H9 (cell line): ENCODE results near the gene SLC39A10. TPM values are rescaled to one million over a fixed set of nuclear protein-coding genes. Genes with fewer than 3 reads are reported as not detected.

Experiments used
- DNase-seq: peaks from one replicate; pipeline ENCODE4 v3.0.0-alpha.2; 2017
- H2AFZ ChIP-seq: one replicate; pipeline ENCODE4 v1.6.1; 2013; ENCODE audit warnings: mild to moderate bottlenecking, low read length, control low read depth, moderate library complexity
- H2AK5ac ChIP-seq: 2 replicates; pipeline ENCODE4 v1.6.1; 2013; ENCODE audit warnings: low read length, control low read depth, mixed read lengths; ENCODE audit not compliant: insufficient read length
- H2BK120ac ChIP-seq: one replicate; pipeline ENCODE4 v1.6.1; 2013; ENCODE audit warnings: low read depth, mild to moderate bottlenecking, low read length, control low read depth, inconsistent platforms; ENCODE audit not compliant: poor library complexity, severe bottlenecking
- H2BK12ac ChIP-seq: 2 replicates; pipeline ENCODE4 v1.6.1; 2013; ENCODE audit warnings: low read length, control low read depth, mixed read lengths, low read depth; ENCODE audit not compliant: insufficient read length
- H2BK15ac ChIP-seq: 2 replicates; pipeline ENCODE4 v1.6.1; 2013; ENCODE audit warnings: low read depth, low read length, control low read depth
- H2BK20ac ChIP-seq: one replicate; pipeline ENCODE4 v1.6.1; 2013; ENCODE audit warnings: low read depth, mild to moderate bottlenecking, low read length, control low read depth, inconsistent platforms; ENCODE audit not compliant: poor library complexity, severe bottlenecking
- H2BK5ac ChIP-seq: 2 replicates; pipeline ENCODE4 v1.6.1; 2013; ENCODE audit warnings: low read length, control low read depth, mixed read lengths; ENCODE audit not compliant: insufficient read length
- H3K14ac ChIP-seq: 2 replicates; pipeline ENCODE4 v1.6.1; 2013; ENCODE audit warnings: low read length, control low read depth; ENCODE audit not compliant: insufficient read depth
- H3K18ac ChIP-seq: 2 replicates; pipeline ENCODE4 v1.6.1; 2013; ENCODE audit warnings: low read depth, mild to moderate bottlenecking, mixed read lengths, low read length, control low read depth; ENCODE audit not compliant: insufficient read length
- H3K23ac ChIP-seq: 2 replicates; pipeline ENCODE4 v1.6.1; 2013; ENCODE audit warnings: low read length, control low read depth, mixed read lengths, low read depth; ENCODE audit not compliant: insufficient read length
- H3K23me2 ChIP-seq: 2 replicates; pipeline ENCODE4 v1.6.1; 2013; ENCODE audit warnings: low read depth, mild to moderate bottlenecking, mixed read lengths, low read length, control low read depth; ENCODE audit not compliant: insufficient read length, poor library complexity, severe bottlenecking
- H3K27ac ChIP-seq: 2 replicates; pipeline ENCODE4 v1.5.1; 2013; ENCODE audit warnings: low read length, control low read depth, mixed read lengths, low read depth; ENCODE audit not compliant: insufficient read length
- H3K27me3 ChIP-seq: 2 replicates; pipeline ENCODE4 v1.6.1; 2013; ENCODE audit warnings: low read length, control low read depth, inconsistent platforms; ENCODE audit not compliant: insufficient read depth
- H3K4ac ChIP-seq: 2 replicates; pipeline ENCODE4 v1.6.1; 2013; ENCODE audit warnings: low read depth, mild to moderate bottlenecking, control low read depth, inconsistent platforms, low read length, moderate library complexity
- H3K4me1 ChIP-seq: 2 replicates; pipeline ENCODE4 v1.6.1; 2013; ENCODE audit warnings: low read length, control low read depth, inconsistent platforms; ENCODE audit not compliant: insufficient read depth
- H3K4me2 ChIP-seq: 2 replicates; pipeline ENCODE4 v1.6.1; 2013; ENCODE audit warnings: low read length, control low read depth, mixed read lengths; ENCODE audit not compliant: insufficient read length, insufficient read depth
- H3K56ac ChIP-seq: 2 replicates; pipeline ENCODE4 v1.6.1; 2013; ENCODE audit warnings: low read depth, mild to moderate bottlenecking, mixed read lengths, low read length, control low read depth; ENCODE audit not compliant: insufficient read length
- H3K79me1 ChIP-seq: 2 replicates; pipeline ENCODE4 v1.6.1; 2013; ENCODE audit warnings: low read depth, mild to moderate bottlenecking, moderate library complexity, low read length, control low read depth, inconsistent platforms; ENCODE audit not compliant: insufficient read depth, poor library complexity, severe bottlenecking
- H3K79me2 ChIP-seq: 2 replicates; pipeline ENCODE4 v1.6.1; 2013; ENCODE audit warnings: low read length, control low read depth, inconsistent platforms; ENCODE audit not compliant: insufficient read depth
- H3K9ac ChIP-seq: 2 replicates; pipeline ENCODE4 v1.6.1; 2013; ENCODE audit warnings: low read length, control low read depth, mixed read lengths; ENCODE audit not compliant: insufficient read length; ENCODE audit errors: extremely low read depth
- H3K9me3 ChIP-seq: one replicate; pipeline ENCODE4 v1.6.1; 2013; ENCODE audit warnings: low read depth, low read length, inconsistent platforms; ENCODE audit not compliant: control insufficient read depth
- H3T11ph ChIP-seq: one replicate; pipeline ENCODE4 v1.6.1; 2013; ENCODE audit warnings: mild to moderate bottlenecking, low read length, control low read depth, inconsistent platforms
- H4K20me1 ChIP-seq: one replicate; pipeline ENCODE4 v1.6.1; 2013; ENCODE audit not compliant: control insufficient read depth, insufficient read length, insufficient read depth
- H4K5ac ChIP-seq: 2 replicates; pipeline ENCODE4 v1.6.1; 2013; ENCODE audit warnings: low read depth, mild to moderate bottlenecking, mixed read lengths, low read length, control low read depth; ENCODE audit not compliant: insufficient read length
- H4K8ac ChIP-seq: replicated peaks from 2 replicates; pipeline ENCODE4 v1.6.1; 2013; ENCODE audit warnings: low read length, control low read depth, mixed read lengths, low read depth; ENCODE audit not compliant: insufficient read length
- H4K91ac ChIP-seq: 2 replicates; pipeline ENCODE4 v1.6.1; 2013; ENCODE audit warnings: low read depth, mild to moderate bottlenecking, moderate library complexity, mixed read lengths, low read length, control low read depth; ENCODE audit not compliant: insufficient read length
- H3K27ac Mint-ChIP-seq, 3 experiments: 2 replicates in 2 of 3; 3 replicates in 1 of 3; pipeline ENCODE4 v1.8.0; 2020 to 2021; ENCODE audit warnings: mixed read lengths in 3 of 3, mild to moderate bottlenecking in 1 of 3, moderate library complexity in 1 of 3
- H3K27me3 Mint-ChIP-seq: 2 replicates; pipeline ENCODE4 v1.8.0; 2021; ENCODE audit warnings: low read depth, mild to moderate bottlenecking, moderate library complexity, mixed read lengths
- H3K36me3 Mint-ChIP-seq, 3 experiments: 2 replicates in 2 of 3; 3 replicates in 1 of 3; pipeline ENCODE4 v1.8.0; 2020 to 2021; ENCODE audit warnings: low read depth in 3 of 3, mixed read lengths in 3 of 3; ENCODE audit not compliant: insufficient read depth in 1 of 3
- H3K4me1 Mint-ChIP-seq, 2 experiments: 2 replicates each; pipeline ENCODE4 v1.8.0; 2020; ENCODE audit warnings: mixed read lengths in 2 of 2
- H3K4me3 Mint-ChIP-seq, 2 experiments: 2 replicates in 1 of 2; 3 replicates in 1 of 2; pipeline ENCODE4 v1.8.0; 2020 to 2021; ENCODE audit warnings: mild to moderate bottlenecking in 2 of 2, mixed read lengths in 2 of 2, moderate library complexity in 1 of 2
- H3K9me3 Mint-ChIP-seq, 2 experiments: 2 replicates in 1 of 2; 3 replicates in 1 of 2; pipeline ENCODE4 v1.8.0; 2020; ENCODE audit warnings: mild to moderate bottlenecking in 2 of 2, mixed read lengths in 2 of 2, moderate library complexity in 1 of 2
- total RNA-seq: library from RNA; stranded (reverse); gene quantifications from 2 replicates; pipeline ENCODE4 v1.2.1, GENCODE V29; 2021
- TF ChIP-seq, protein P1 (sequence below): fragments of 200-600 bp; sonication (generic); conservative IDR thresholded peaks from 3 replicates; pipeline ENCODE4 v1.8.0; 2021; ENCODE audit warnings: antibody characterized with exemption, mild to moderate bottlenecking

Gene SLC39A10
- total RNA-seq, 1 experiment from 2014 or later, result 161 TPM

- H3K56ac ChIP-seq, result no peak overlapping the region
- TF ChIP-seq, protein P1, sequence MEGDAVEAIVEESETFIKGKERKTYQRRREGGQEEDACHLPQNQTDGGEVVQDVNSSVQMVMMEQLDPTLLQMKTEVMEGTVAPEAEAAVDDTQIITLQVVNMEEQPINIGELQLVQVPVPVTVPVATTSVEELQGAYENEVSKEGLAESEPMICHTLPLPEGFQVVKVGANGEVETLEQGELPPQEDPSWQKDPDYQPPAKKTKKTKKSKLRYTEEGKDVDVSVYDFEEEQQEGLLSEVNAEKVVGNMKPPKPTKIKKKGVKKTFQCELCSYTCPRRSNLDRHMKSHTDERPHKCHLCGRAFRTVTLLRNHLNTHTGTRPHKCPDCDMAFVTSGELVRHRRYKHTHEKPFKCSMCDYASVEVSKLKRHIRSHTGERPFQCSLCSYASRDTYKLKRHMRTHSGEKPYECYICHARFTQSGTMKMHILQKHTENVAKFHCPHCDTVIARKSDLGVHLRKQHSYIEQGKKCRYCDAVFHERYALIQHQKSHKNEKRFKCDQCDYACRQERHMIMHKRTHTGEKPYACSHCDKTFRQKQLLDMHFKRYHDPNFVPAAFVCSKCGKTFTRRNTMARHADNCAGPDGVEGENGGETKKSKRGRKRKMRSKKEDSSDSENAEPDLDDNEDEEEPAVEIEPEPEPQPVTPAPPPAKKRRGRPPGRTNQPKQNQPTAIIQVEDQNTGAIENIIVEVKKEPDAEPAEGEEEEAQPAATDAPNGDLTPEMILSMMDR, result no peak
Observed at GRCh38 chr2:195733831-195734230, 76.8 kb downstream of the SLC39A10 start.

More at GRCh38 chr2:195733831-195734230, 76.8 kb downstream of the SLC39A10 start:
- Histone ChIP-seq H3K4ac (no peak overlapping the region), H3K27ac (no peak overlapping the region), H4K91ac (no peak overlapping the region), H2AK5ac (no peak overlapping the region), H3K23me2 (no peaks in the 10 kb centered on the region), H2BK15ac (no peak overlapping the region), H3K79me2 (no peaks in the 10 kb centered on the region), H3T11ph (no peak overlapping the region), H3K4me1 (no peaks in the 10 kb centered on the region), H3K9me3 (no peaks in the 10 kb centered on the region), H3K27me3 (no peaks in the 10 kb centered on the region), H4K5ac (no peak overlapping the region), H3K9ac (no peak overlapping the region), H3K14ac (no peak overlapping the region), H2BK120ac (no peak overlapping the region), H2BK12ac (no peak overlapping the region), H3K18ac (no peak overlapping the region), H3K4me2 (no peak overlapping the region), H3K79me1 (no peaks in the 10 kb centered on the region), H4K8ac (no peak overlapping the region), H4K20me1 (no peaks in the 10 kb centered on the region), H3K23ac (no peak overlapping the region), H2BK5ac (no peak overlapping the region), H2AFZ (no peak overlapping the region), H2BK20ac (no peak overlapping the region)
- Mint-ChIP-seq H3K36me3 (peaks cover 19 to 52% (median 45%) of the 10 kb centered on the region in 3 experiments), H3K9me3 (no peaks in the 10 kb centered on the region), H3K27ac (peak overlapping the region in 1 of 3 experiments; percentile 19; a peak in 1 of 7 replicates), H3K4me3 (no peak overlapping the region), H3K27me3 (no peaks in the 10 kb centered on the region), H3K4me1 (no peaks in the 10 kb centered on the region)
- DNase-seq, result no peak
